NK-92 (cell line): ENCODE data around the gene SPTBN5.

ENCODE experiments used
- DNase-seq: peaks from one replicate; lab custom pipeline; 2025; ENCODE audit not compliant: unreplicated experiment; lab: John Stamatoyannopoulos, UW

SPTBN5 gene

GRCh38 chr15:41885321-41885720, 8.5 kb downstream of the SPTBN5 start:
- no peak for DNase-seq

GRCh38 chr15:41884458-41884857, 9.4 kb downstream of the SPTBN5 start:
- DNase-seq = no peak

- no peak for DNase-seq
Observed at GRCh38 chr15:41883484-41883825, 10.4 kb downstream of the SPTBN5 start.

- DNase-seq = no peak
Observed at GRCh38 chr15:41882689-41883483, 11.0 kb downstream of the SPTBN5 start.

- no peak for DNase-seq
Observed at GRCh38 chr15:41881920-41882688, 11.7 kb downstream of the SPTBN5 start.

- DNase-seq = no peak
Observed at GRCh38 chr15:41881550-41881919, 12.3 kb downstream of the SPTBN5 start.

GRCh38 chr15:41881086-41881485, 12.8 kb downstream of the SPTBN5 start:
- no peak for DNase-seq

- no peak for DNase-seq
Observed at GRCh38 chr15:41880156-41880877, 13.5 kb downstream of the SPTBN5 start.

- DNase-seq = no peak
Observed at GRCh38 chr15:41879321-41879845, 14.5 kb downstream of the SPTBN5 start.

- DNase-seq = no peak
Observed at GRCh38 chr15:41878355-41878699, 15.5 kb downstream of the SPTBN5 start.

- DNase-seq = no peak
Observed at GRCh38 chr15:41877631-41878354, 16.1 kb downstream of the SPTBN5 start.

- no peak for DNase-seq
Observed at GRCh38 chr15:41876689-41877088, 17.2 kb downstream of the SPTBN5 start.

- DNase-seq = no peak
Observed at GRCh38 chr15:41876007-41876406, 17.8 kb downstream of the SPTBN5 start.

- no peak for DNase-seq
Observed at GRCh38 chr15:41874736-41875135, 19.1 kb downstream of the SPTBN5 start.

- DNase-seq = no peak
Observed at GRCh38 chr15:41873711-41874110, 20.1 kb downstream of the SPTBN5 start.

GRCh38 chr15:41872166-41872747, 21.6 kb downstream of the SPTBN5 start:
- no peak for DNase-seq

- DNase-seq = no peak
Observed at GRCh38 chr15:41871175-41871905, 22.5 kb downstream of the SPTBN5 start.

- DNase-seq = no peak
Observed at GRCh38 chr15:41870689-41871081, 23.2 kb downstream of the SPTBN5 start.

GRCh38 chr15:41869770-41870688, 23.8 kb downstream of the SPTBN5 start:
- DNase-seq = no peak
